Measurements from ENCODE around the gene ERMN.
A peak's percentile ranks its signal among the peaks of the same experiment; 100 is the strongest.
"Not testable (repeated sequence)": the region's sequence is repeated elsewhere in the genome, so short reads cannot be mapped to it uniquely, and the experiment has no call there.

Gene ERMN, protein sequence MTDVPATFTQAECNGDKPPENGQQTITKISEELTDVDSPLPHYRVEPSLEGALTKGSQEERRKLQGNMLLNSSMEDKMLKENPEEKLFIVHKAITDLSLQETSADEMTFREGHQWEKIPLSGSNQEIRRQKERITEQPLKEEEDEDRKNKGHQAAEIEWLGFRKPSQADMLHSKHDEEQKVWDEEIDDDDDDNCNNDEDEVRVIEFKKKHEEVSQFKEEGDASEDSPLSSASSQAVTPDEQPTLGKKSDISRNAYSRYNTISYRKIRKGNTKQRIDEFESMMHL

DNA sequence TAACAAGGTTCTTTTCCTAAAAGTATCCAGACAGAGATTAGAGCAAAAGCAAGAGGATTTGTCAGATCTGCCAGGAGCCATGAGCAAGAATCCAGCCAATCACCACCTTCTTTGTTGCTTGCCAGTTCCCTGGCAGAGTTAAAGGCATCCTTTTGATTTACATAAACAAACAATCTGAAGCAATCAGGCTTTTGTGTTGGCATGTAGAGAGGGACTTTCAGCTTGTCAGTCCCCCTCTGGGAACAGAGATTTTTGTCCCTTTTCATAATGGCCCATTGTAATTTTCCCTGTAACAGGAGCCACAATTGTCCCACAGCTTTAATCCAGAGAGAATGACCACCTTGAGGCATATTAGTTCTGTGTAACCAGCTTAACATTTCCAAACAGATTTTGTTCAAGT is at the start of gene ERMN:
Gene ERMN, minus strand, starts transcription at position 39 of the 400 bp plus-strand sequence. CDS start 182 bp downstream, outside the sequence.
- no peak for DNase-seq

DNA sequence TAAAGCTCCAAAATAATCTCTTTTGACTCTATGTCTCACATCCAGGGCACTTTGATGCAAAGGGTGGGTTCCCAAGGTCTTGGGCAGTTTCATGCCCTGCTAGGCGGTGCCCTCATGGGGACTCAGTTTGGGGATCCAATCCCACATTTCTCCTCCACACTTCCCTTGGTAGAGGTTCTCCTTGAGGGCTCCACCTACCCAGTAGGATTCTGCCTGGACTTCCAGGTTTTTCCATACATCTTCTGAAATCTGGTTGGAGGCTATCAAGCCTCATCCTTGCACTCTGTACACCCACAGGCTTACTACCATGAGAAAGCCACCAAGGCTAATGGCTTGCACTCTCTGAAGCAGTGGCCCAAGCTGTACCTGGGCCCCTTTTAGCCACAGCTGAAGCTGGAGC is 49.8 kb upstream of the ERMN start:
- no peak for DNase-seq

DNA sequence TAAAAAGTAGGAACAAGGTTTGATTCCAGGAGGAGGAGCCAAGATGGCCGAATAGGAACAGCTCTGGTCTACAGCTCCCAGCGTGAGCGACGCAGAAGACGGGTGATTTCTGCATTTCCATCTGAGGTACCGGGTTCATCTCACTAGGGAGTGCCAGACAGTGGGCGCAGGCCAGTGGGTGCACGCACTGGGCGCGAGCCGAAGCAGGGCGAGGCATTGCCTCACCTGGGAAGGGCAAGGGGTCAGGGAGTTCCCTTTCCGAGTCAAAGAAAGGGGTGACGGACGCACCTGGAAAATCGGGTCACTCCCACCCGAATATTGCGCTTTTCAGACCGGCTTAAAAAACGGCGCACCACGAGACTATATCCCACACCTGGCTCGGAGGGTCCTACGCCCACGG is 42.9 kb upstream of the ERMN start:
- DNase-seq = not testable (repeated sequence)

DNA sequence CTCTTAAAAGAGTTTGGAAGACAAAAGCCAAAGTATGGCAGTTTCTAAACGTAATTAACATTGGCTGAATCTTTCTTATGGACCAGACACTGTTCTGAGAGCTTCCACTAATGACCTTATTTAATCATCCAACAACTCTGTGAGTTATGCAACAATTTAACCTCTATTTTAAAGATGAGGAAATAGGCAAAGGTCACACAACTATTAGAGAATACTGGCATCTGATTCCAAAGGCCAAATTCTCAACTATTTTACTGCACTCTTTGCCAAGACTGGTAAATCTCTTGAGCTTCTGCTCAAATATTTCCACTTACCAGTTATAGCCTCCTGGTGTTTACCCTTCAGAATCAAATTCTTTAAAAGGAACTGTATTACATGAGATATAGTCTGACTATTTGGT is 42.1 kb upstream of the ERMN start:
- DNase-seq = no peak

DNA sequence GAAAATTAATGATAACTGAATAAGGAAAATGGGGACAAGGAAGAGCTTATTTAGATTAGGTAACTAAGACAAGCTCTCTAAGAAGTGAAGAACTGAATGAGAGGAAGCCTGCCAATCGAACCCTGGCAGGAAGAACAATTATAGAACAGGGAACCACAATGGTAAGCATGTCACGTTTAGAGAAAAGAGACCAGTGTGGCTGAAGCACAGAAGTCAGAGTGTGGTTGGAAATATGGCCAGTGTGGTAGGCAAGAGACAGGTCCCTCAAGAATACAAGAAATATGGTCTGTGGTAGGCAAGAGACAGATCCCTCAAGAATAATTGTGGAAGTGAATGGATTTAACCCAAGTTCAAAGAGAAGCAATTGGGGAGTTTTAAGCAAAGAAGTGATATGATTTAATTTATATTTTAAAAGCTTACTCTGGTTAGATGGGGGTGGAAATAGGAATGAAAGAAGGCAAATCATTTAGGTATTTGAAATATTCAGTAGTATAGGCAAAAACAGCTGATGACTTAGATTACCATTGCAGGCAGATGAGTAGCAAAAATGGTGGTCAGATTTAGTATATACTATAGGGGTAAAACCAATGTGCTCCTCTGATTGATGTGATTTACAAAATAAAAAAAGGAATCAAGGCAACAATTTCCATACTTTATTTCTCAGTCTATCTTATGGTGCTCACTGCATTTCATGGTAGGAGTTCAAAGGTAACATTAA is 38.8 kb upstream of the ERMN start:
- peak; percentile 80 to 93 for DNase-seq

DNA sequence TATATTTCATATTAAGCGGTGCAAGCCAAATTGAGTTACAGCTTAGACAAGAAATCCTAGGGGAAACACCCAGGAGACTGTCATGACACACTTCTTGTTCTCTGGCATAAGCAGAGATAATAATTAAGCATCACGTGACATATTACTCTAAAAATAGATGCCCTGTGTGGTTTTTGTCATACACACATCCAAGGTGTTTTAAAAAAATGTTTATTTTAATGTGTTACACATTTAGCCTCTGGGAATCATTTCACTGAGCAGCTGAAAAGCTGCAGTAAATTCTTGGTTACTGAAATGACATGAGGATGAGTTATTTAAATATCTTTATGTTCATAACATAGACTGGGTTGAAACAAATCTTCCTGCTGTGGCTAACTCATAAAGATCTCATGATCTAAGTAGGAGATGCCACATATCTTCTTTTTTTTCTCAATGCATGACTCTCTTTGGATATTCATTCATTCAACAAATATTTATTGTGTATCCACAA is 38.0 kb upstream of the ERMN start:
- no peak for DNase-seq

DNA sequence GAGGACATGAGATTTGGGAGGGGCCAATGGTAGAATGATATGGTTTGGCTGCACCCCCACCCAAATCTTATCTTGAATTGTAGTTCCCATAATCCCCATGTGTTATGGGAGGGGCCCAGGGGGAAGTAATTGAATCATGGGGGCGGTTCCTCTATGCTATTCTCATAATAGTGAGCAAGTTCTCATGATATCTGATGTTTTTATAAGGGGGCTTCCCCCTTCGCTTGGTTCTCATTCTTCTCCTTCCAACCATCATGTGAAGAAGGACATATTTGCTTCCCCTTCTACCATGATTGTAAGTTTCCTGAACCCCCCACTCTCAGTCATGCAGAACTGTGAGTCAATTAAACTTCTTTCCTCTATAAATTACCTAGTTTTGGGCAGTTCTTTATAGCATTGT is 37.0 kb upstream of the ERMN start:
- no peak for DNase-seq

DNA sequence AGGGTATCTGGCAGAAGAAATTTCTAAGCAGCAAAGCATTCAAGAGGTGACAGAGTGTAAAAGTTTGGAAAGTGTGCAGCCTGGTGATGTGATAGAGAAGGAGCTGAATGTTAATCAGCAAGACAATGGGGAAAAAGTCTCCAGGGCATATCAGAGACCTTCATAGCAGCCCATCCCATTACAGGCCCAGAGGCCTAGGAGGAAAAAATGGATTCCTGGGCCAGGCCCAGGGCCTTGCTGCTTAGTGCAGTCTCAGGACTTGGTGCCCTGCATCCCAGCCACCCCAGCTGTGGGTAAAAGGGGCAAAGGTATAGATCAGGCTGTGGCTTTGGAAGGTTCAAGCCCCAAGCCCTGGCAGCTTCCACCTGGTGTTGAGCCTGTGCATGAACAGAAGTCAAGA is 35.9 kb upstream of the ERMN start:
- no peak for DNase-seq

DNA sequence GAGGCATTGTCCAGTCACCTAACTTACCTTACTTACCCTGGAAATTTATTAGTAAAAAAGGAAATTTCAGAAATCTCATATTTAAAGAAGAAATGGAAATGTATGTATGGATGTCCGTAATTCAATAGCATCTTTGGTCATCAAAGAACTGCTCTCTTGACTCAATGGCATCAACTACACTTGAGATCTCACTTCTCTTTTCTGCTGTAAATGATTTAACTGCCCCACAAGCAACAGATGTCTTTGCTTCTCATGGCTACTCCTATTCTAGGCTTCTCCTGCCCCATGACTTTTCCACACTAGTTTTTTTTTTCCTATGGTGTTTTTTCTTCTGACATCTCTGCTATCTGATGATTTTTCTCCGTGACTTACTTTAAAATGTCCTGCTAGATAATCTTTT is 34.0 kb upstream of the ERMN start:
- no peak for DNase-seq

DNA sequence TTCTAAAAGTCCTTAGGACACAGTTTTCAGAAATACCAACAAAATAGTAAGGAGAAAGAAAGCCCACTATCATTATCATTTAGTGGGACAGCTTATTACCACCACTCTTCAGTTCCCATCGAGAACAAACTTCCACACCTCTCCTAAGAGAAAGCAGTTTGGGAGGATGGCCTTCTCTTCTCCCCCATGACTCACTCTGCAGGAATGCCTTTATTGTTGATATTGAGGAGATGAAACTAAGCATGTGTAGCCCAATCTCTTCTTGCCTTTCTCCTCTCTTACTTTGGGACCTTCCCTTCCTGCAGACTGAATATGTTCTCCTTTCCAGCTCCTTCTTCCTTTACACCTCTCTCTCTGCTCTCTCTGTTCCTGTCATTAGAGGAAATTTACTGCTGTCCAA is 30.0 kb upstream of the ERMN start:
- no peak for DNase-seq

DNA sequence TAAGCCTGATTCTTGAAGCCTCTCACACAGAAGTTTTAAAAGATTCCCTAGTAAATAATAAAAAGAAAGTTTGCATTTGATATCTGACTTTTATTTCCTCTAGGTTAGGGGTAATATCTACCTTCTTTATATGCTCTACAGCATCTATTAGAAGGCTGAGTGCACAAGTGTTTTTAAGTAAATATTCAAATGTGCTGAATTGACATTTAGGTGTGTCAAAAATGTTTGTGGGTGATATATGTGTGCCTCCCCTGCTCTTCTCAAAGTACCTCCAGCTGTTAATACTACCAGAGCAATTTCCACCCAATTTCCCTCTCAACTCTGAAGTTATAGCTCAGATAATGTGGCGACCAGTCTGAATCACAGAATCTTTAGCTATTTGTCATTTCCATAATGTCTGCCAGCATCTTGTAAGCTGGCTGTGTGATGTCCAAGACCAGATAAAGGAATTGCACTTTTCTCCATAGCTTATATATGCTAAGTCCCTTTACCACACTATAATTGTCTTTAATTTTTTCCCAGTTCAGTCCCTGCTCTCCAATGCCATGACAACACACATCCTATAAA is 24.4 kb upstream of the ERMN start:
- DNase-seq = no peak

DNA sequence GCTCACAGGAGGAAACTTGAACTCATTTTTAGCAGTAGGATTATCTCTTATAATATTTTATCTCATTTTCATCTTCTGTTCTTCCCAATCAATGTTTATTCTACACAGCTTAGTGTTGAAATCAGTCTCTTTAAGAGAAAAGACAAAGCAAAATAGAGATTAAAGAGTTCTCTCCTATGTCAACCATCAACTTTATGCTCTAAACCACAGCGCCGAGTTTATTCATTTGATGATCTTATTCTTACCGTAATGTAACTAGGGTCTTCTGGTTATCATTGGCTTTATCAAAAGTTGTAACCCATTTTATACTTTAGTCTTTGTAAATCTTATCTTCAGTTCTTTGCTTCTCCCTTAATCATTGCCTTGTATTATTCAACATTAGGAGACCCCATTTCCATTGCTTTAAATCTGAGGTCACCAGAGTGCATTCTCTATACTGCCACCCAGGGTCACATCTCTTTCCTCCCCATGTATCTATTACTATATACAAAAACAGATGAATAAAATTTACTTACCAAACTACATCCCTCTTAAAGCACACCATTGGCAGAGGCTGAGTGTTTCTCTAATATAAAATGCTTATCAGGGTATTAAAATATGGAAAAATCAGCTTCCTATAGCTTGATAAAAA is 22.8 kb upstream of the ERMN start:
- DNase-seq = no peak

DNA sequence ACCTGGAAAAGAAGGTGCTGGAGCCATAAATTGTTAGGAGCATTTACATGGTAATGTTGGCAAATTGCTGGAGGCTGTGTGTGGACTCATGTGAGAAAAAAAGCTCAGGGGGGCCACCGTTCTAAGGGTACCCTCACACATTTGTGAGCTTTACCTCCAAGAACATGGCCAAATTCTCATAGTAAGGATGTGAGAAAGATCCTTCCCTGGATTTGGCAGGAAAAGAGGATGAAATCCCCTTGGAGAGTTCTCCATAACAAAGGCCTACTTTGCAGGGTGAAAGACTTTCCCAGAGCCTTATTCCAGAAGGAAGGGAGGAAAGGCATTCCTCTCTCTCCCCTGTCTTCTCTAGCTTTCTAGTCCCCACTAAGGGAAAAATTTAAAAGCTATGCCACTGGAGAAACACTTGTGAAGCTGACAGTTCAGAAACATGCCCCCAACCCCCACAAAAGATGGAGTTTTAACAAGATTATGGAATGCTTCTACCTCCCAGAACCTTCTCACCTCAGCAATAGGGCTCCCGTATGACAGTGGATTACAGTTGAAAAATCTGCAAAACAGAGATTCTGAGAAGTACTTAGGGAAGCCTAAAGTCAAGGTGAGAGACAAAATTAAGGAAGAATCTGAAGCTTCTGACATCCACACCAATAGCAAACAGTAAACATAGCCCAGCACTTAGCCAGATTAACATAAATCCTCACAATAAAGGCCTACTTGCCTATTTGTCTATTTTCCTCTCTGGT is 20.2 kb upstream of the ERMN start:
- DNase-seq = no peak

DNA sequence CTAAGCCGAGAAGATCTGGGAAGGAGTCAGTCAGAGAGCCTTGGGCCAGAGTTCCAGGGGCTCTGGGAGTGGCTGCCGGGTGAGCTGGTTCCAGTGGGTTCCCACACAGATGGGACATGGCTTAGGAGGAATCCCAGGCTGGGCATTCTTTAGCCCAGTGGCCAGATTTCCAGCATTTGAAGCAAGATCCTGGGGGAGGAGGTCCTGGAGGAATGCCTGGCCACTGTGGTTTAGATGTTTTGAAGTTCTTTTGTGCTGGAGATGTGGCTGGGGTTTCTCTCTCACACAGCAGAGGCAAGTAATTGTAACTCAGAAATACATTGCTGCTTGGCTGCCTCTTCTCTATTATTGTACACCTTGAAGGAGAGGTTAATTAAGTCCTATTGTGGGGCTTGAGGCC is 15.8 kb upstream of the ERMN start:
- not testable (repeated sequence) for DNase-seq

DNA sequence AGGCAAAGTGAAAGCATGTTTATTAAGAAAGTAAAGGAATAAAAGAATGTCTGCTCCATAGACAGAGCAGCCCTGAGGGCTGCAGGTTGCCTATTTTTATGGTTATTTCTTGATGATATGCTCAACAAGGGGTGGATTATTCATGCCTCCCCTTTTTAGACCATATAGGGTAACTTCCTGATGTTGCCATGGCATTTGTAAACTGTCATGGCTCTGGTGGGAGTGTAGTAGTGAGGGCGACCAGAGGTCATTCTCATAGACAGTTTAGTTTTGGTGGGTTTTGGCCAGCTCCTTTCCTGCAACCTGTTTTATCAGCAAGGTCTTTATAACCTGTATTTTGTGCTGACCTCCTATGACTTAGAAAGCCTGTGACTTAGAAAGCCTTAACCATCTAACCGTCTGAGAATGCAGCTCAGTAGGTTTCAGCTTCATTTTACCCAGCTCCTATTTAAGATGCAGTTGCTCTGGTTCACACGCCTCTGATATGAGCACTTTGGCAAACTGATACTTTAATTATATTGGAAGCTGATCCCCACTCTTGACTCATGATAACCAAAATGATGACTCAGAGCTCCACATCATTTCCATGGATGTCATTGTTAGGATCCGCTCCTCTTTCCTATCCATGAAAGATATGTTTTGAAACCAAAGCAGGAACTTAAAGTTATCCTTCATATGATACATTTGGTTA is 14.5 kb upstream of the ERMN start:
- no peak for DNase-seq

DNA sequence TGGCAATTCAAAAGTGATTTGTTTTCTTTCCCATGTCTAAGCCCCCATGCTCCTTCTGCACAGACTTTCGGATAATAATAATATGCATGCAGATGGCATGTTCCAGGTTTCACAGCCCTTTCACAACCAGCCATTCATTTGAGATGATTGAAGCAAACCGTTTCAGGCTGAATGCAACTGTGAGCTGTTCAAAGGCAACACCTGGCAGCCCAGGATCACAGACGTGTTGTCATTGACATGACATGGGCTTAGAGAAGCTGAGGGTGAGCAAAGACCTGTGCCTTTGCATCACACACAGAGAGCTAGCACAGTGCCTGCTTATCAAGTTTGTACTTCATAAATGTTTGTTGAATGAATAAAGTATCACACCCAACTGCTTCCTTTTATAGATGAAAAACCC is 12.4 kb upstream of the ERMN start:
- no peak for DNase-seq

DNA sequence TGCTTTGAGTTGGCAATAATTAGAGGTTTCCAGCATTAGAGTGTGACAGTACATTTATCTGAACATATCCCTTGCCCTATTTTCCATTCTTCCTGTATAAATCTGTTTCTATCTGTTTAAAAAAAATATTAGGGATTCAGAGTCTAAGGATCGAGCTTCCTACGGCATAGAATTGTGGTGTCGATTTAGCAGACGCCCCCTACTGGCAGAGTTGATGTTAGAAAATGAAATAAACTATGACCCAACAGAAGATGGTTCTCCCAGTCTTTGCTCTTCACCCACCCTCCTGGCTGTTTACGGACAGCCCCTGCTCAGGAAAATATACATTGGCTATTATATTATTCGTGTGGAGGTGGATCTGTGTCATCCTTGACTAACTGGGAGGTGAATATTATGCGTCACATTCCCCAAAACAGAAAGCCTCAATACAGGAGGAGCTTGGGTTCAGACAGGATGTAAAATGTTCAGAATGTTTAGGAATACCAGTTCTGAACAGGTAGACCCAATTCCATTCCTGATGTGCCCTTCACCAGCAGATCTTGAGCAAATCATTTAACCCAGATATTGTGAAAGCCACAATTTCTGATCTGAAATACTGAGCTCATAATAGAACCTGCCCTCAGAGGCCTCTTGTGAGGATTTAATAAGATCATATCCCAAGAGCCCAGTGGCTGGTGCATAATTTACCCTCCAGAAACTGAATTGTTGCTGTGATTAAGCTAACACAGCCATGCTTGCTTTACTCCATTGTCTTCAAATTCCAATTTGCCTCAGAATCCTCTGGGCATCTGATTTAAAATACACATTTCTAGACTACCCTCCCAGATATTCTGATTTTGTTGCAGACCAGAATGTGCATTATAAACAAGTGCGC is 10.8 kb upstream of the ERMN start:
- DNase-seq = peak; percentile 78 to 88

DNA sequence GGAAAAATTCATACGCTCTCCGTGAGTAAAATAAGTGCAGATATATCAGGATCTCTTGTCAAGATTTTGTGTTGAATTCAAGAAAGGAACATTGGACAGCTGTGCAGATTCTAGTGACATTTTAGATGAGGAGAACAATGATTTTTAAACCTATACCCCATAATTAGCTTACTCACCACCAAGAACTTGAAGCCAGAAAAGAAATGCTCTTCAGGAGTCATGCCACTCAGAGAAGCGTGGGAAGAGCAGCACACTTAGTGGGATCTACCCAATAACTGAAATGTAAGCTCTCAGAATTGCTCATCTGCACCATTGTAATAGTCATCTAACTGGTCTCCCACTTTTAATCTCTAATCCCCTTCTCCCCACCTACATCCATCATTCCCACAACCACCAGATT is 9.2 kb upstream of the ERMN start:
- no peak for DNase-seq

DNA sequence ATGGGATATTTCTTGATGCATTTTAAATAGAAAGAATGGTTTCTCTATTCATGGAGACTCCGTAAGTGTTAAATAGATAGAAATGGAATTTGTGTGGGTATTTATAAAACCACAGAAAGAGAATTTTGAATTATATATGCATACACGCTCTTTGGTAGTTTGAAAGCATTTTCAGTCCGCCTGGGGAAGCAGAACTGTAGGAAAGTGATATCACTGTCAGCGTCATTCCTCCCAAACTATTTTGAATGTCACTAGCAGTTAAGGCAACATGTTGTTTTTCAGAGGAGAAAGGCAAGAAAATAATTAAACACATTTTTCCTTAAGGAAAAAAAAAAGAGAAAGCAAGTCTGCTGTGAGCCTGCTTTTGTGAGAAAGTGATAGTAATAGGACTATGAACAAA is 8.7 kb upstream of the ERMN start:
- no peak for DNase-seq

DNA sequence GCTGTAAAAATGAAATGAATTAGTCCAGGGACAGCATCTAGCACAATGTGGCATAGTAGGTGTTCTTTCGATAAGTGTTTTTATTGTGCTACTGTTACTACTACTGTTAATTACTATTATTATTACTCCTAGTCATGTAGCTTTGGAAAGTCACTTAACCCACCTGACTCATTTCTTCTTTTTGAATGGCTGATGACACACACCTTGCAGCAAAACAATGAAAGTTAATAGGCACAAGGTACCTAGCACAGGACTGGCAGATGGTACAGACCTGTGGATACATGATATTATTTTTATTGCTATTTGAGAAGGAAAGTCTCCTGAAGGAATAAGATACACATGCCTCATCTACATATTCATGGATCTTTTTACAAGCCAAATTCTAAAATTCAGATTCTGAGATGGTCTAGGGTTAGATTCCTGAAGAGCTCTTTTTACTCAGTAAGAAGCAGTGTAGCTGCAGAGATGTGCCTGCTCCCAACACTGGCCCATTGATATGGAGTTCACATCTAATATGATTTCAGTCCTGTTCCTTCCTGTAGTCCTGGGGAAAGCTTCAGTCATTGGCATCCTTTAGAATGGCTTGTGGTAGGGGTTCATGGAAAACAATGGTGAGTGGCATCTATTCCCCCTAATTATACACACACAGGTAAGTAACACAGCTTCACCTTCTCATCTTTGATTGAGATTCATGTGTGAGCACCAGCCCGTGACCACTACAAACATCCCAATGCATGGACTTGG is 7.9 kb upstream of the ERMN start:
- DNase-seq = no peak

DNA sequence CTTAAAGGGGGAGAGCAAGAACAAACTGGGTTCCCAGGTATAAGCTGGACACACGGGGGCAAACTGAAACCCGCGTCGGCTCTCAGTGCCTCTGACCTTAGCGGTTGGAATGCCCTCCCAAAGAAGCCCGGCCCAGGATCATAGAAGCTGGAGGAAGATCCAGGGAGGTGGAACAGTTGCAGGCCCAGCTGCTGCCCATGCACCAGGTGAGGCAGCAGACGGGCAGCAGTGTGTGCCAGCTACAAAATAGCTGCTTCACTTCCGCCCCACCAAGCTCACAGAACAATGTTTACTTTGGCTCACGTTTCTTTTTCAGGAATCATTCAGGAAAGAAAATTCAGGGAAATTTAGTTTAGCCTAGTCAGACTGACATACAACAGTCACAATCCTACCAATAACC is 3.9 kb upstream of the ERMN start:
- no peak for DNase-seq
